A549 (cell line): ENCODE results near the gene CCDC150.

Experiments
- CEBPB ChIP-seq, 2 experiments: fragments of >200 bp in 1 of 2; sonication (Bioruptor Twin) in 1 of 2; formaldehyde crosslinking in 1 of 2; IDR thresholded peaks; 2 replicates each; pipeline ENCODE4 v1.6.1; 2012 to 2016
- CTCF ChIP-seq: fragments of >200 bp; sonication (Bioruptor Twin); formaldehyde crosslinking; IDR thresholded peaks from 3 replicates; pipeline ENCODE4 v1.5.1; 2016
- JUNB ChIP-seq: fragments of >200 bp; sonication (Bioruptor Twin); formaldehyde crosslinking; IDR thresholded peaks from 2 replicates; pipeline ENCODE4 v1.6.1; 2016
- MAX ChIP-seq: IDR thresholded peaks from 2 replicates; pipeline ENCODE4 v1.6.1; 2012
- MAZ ChIP-seq: fragments of 150-350 bp; IDR thresholded peaks from 2 replicates; pipeline ENCODE4 v1.6.1; 2014; ENCODE audit warnings: antibody characterized with exemption, low read depth, low read length, borderline replicate concordance
- MYC ChIP-seq: IDR thresholded peaks from 2 replicates; pipeline ENCODE4 v1.6.1; 2012; ENCODE audit warnings: mild to moderate bottlenecking, inconsistent platforms, low read length, improper control_type of control experiment, borderline replicate concordance
- RAD21 ChIP-seq, 2 experiments: fragments of >200 bp in 1 of 2; sonication (Bioruptor Twin) in 1 of 2; formaldehyde crosslinking in 1 of 2; IDR thresholded peaks in 1 of 2; conservative IDR thresholded peaks in 1 of 2; 2 replicates in 1 of 2; 3 replicates in 1 of 2; pipeline ENCODE4 v1.6.1; 2012 to 2018; ENCODE audit warnings: inconsistent platforms in 1 of 2

DNA sequence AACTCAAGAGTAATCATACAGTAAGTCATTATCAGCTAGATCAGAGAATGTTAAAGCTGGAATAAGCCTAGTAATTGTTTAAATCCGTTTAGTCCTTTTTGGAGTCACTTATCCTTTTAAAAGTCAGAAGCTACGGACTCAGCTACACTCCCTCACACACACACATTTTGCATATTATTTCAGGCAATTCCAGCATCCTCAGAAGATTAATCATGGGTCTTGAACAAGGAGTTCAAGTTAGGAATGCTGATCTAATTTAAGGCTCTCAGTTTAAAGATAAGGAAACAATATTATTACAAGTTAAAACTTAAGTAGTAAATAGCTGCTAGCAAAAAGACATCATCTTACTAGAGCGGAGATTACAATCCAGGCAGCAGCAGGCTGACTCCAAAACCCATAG, 85.7 kb downstream of the CCDC150 start:
- TF ChIP-seq MAX: no peak
- TF ChIP-seq CTCF: no peak
- no peak for TF ChIP-seq JUNB
- no peak for TF ChIP-seq RAD21 (conservative IDR thresholded peaks at IDR 0.05 in 1 of 2, IDR thresholded peaks at IDR 0.05 in 1 of 2)
- no peak for TF ChIP-seq MAZ
- no peak for TF ChIP-seq CEBPB (IDR thresholded peaks at IDR 0.05)
- TF ChIP-seq MYC: no peak
